ENCODE results near the gene CLDN7.

CLDN7 gene

DNA sequence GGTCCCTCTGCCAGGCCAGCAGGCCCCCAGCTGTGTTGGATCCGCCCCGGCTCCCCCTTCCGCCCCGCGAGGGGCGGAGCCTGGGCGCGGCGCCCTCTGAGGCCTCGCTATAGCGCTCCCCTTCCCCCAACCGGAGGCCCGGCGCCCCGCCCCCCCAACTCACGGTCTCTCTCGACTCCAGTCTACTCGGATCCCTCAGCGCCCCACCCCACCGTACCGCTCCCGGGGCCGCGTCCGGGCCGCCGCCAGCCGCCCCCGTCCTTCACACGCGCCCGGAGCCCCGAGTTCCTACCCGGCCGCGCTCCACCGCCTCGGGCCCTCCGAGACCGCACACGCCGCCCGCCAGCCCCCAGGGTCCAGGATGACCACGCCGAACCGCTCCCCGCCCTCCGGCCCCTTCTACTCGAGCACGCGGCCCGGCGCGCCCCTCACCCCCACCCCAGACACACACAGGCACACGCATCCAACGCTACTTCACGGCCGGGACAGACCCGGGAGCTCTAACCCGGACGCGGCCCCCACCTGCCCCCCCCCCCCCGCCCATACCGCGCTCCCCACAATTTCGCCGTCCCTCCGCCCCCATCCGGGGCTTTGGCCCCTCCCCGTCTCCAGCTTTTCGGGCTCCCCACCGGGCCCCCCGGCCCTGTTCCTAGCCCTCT is 24.4 kb downstream of the CLDN7 start:
- TF ChIP-seq, protein P1, sequence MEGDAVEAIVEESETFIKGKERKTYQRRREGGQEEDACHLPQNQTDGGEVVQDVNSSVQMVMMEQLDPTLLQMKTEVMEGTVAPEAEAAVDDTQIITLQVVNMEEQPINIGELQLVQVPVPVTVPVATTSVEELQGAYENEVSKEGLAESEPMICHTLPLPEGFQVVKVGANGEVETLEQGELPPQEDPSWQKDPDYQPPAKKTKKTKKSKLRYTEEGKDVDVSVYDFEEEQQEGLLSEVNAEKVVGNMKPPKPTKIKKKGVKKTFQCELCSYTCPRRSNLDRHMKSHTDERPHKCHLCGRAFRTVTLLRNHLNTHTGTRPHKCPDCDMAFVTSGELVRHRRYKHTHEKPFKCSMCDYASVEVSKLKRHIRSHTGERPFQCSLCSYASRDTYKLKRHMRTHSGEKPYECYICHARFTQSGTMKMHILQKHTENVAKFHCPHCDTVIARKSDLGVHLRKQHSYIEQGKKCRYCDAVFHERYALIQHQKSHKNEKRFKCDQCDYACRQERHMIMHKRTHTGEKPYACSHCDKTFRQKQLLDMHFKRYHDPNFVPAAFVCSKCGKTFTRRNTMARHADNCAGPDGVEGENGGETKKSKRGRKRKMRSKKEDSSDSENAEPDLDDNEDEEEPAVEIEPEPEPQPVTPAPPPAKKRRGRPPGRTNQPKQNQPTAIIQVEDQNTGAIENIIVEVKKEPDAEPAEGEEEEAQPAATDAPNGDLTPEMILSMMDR (IDR thresholded peaks at IDR 0.05; ENCODE audit: extremely low read depth, missing control alignments) = no peak
- peak; percentile 89 for DNase-seq (ENCODE audit: low spot score)

DNA sequence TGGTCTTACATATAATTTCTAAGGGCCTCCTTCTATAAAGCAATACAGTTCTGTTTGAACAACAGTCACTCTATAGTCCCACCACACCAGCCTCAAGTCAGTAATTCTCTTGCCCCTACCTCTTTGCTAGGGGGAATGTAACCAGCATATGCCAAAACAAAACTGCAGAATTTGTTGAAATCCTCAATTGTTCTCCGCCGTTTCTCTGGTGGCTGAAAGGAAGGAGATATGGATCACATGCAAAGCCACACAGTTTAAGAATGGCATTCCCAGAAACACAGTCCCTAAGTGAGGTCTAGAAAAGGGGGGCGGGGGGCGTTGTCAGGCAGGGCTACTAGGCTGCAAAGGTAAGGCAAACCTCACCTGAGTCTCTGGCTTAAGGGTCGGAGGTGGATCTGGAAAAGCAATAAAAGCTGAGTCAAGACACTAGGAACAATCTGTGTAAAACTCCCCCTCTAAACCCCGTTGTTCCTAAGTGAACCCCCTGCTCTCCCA is 25.0 kb downstream of the CLDN7 start:
- TF ChIP-seq, protein P1 (IDR thresholded peaks at IDR 0.05; ENCODE audit: extremely low read depth, missing control alignments) = no peak
- no peak for DNase-seq (ENCODE audit: low spot score)

DNA sequence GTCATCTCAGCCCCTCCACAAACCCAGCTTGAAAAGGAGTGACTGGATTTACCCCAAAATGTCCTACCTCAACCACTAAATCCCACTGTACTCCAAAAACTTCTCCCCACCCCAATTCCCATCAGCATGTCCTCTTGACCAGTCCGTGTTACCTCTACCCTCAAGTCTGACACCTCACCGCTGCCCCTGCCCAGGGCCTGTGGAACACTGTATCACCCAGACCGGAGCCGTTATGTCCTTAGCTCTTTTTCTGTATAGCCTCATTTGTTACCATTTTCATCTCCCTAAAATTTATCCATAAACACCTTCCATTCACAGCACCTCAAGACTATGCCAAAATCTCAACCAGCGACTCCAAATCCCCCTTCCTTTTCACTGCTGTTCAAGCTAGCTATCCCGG is 25.5 kb downstream of the CLDN7 start:
- TF ChIP-seq, protein P1 (IDR thresholded peaks at IDR 0.05; ENCODE audit: extremely low read depth, missing control alignments) = no peak
- no peak for DNase-seq (ENCODE audit: low spot score)

DNA sequence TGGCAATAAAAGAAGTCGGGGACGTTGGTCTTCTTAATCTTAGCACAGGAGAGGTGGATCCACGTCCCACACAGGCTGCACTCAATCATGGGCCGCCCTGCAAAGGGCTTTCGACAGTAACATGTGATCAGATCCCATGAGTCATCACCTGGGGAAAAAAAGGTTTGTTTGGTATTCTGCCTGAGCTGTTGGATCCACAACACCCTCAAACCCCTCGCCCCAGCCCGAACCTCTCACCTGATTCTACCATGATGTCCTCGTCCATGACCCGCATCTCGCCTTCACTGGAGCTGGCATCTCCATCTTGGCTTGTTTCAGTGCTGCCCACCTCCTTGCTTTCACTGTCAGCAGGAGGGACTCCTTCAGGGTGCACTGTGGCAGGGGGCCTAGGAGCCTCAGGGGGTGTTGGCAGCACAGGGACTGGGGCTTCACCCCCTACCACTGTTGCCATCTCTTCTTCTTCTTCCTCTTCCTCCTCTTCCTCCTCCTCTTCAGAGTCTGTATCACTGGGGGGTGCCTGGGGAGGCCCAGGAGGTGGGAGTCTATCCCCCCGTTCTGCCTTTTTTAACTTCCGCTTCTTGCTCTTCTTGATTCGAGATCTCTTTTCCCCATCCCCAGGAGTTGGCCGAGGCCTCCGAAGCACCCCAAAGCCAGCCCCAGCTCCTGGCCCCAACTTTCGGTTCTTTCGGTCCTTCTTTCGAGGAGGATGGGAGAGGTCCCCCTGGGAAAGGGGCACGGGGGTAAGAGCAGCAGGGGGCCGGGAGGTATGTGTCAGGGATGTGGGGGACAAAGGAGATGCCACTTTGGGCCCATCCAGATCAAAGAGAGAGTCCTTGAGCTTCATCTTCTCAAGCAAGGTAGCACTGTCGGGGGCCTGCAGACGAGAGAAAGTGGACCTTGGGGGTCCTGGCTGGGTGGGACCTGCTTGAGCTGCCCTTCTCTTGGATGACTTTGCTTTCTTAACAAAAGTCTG is 26.3 kb downstream of the CLDN7 start:
- TF ChIP-seq, protein P1 (IDR thresholded peaks at IDR 0.05; ENCODE audit: extremely low read depth, missing control alignments) = no peak
- DNase-seq (ENCODE audit: low spot score) = no peak

DNA sequence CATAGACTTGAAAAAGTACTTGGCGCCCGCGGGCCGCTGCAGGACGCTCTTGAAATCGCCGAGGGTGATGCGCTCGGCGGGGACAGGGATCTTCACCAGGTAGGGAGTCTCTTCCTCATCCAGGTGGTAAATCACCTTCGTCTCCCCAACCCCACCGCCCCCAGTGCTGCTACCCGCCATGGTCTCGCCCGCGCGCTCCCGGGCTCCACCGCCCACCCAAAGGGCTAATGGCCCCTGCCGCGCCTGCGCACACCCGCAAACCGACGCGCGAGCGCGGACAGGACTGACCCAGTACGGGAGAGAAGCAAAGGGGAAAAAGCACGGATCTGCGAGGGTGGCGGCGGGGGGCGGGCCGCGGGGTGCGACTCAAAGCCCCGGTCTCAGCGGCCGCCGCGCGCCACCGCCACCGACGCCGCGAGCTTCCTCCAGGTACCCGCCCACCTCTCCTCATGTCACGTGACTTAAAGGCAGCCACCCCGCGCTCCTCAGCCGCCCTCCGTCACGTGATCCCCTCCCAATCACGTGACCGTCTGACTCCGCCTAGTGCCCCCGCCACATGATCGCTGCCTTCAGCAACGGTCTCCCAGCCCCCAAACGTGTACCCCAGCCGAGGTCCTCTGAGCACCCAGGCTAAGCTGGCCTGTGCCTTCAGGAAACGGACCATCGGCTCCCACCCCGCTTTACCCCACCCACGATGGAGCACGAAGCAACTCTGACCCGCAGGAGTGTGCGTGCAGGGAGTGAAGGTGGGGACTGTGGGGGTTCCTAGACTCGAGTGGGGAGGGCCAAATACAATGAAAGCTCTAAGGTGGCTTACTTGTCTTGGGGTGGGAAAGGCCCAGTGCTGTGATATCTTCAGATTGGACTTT is 28.0 kb downstream of the CLDN7 start, which contains the start of gene DVL2:
DVL2 (minus strand) TSS at position 435 of the 869 bp plus-strand sequence; CDS start at position 180, 255 bp downstream.
- TF ChIP-seq, protein P1 (IDR thresholded peaks at IDR 0.05; ENCODE audit: extremely low read depth, missing control alignments) = no peak
- DNase-seq (ENCODE audit: low spot score) = peak; percentile 98

DNA sequence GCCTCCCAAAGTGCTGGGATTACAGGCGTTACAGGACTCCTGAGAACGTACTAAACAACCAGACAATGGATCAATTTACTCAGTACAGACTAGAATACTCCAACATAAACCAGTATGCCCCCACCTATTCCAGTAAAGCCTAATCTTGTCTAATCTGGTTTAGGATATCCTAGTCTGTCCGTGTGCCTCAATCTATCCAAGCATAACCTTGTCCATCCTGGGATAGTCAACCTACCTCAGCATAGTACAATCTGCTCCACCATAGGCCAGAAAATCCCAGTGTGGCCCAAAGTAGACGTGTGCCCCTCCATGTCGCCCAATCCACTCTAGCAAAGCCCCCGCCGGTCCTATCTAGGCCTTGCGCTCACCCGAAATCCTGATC is 28.6 kb downstream of the CLDN7 start:
- DNase-seq (ENCODE audit: low spot score) = no peak
- TF ChIP-seq, protein P1 (IDR thresholded peaks at IDR 0.05; ENCODE audit: extremely low read depth, missing control alignments) = no peak
